Aorta (tissue), 5 donors: ENCODE results near the gene IHH. TPM values are rescaled to one million over a fixed set of nuclear protein-coding genes. Genes with fewer than 3 reads are reported as not detected.
A peak's percentile ranks its signal among the peaks of the same experiment; 100 is the strongest.

Source experiments
- ATAC-seq: fragments of 200-7000 bp; cut with Tn5 transposase; one replicate; pipeline ENCODE4 v1.9.1; 2022; ENCODE audit warnings: moderate library complexity; ENCODE audit not compliant: low FRiP score
- DNase-seq, 2 donors: peaks; one replicate each; pipeline ENCODE4 v3.0.0-alpha.2; 2020
- H3K27ac ChIP-seq, 2 donors: one replicate each; pipeline ENCODE4 v1.5.1; 2013; ENCODE audit warnings: low read length in 2 of 2, mild to moderate bottlenecking in 2 of 2, moderate library complexity in 2 of 2, control low read depth in 1 of 2, inconsistent platforms in 1 of 2, low read depth in 1 of 2
- H3K27me3 ChIP-seq, 2 donors: one replicate each; pipeline ENCODE4 v1.6.1; 2013; ENCODE audit warnings: control low read depth in 1 of 2, low read length in 1 of 2, mild to moderate bottlenecking in 1 of 2, moderate library complexity in 1 of 2; ENCODE audit not compliant: insufficient read depth in 2 of 2, control insufficient read depth in 1 of 2
- H3K36me3 ChIP-seq, 2 donors: one replicate each; pipeline ENCODE4 v1.6.1; 2013; ENCODE audit warnings: control low read depth in 1 of 2, low read length in 1 of 2, mild to moderate bottlenecking in 1 of 2; ENCODE audit not compliant: insufficient read depth in 2 of 2, control insufficient read depth in 1 of 2
- H3K4me1 ChIP-seq, 2 donors: one replicate each; pipeline ENCODE4 v1.6.1; 2013; ENCODE audit warnings: low read length in 2 of 2, control low read depth in 1 of 2, mild to moderate bottlenecking in 1 of 2, moderate library complexity in 1 of 2; ENCODE audit not compliant: insufficient read depth in 2 of 2, control insufficient read depth in 1 of 2
- H3K4me3 ChIP-seq, 2 donors: one replicate each; pipeline ENCODE4 v1.5.1; 2013; ENCODE audit warnings: low read length in 2 of 2, control low read depth in 1 of 2, mild to moderate bottlenecking in 1 of 2
- H3K9me3 ChIP-seq: one replicate; pipeline ENCODE4 v1.6.1; 2013; ENCODE audit warnings: mild to moderate bottlenecking, low read length; ENCODE audit not compliant: control insufficient read depth
- WGBS, 2 donors: extraction: QIAGEN DNeasy Blood & Tissue Kit; methylation state at CpG; one replicate each; pipeline ENCODE4 v1.1.7; 2013; 5-methylcytosine and 5-hydroxymethylcytosine counted together
- intact Hi-C, 2 donors: fragments of 100-400 bp; cut with DNase I; formaldehyde crosslinking; loops; one replicate each; pipeline versions ENCODE4 v1.14.2 to v1.15.0; 2022
- polyA plus RNA-seq, 2 donors: library from polyadenylated mRNA; stranded (reverse); fragments of 200-250 nt; gene quantifications; one replicate each; pipeline ENCODE4 v1.2.3, GENCODE V29; 2013
- total RNA-seq, 2 donors: library from RNA; stranded (reverse); fragmentation: NEBNext Ultra II Directional; extraction: Animal tissue kit (Norgen Biotek cat#: 25700); gene quantifications; one replicate each; pipeline ENCODE4 v1.2.1, GENCODE V29; 2021
- donor health status: healthy with polysubstance abuse.
- donor health status: Bipolar disorder and iron deficiency.
- donor health status: DM: no; HTN: no; CAD: no.
- donor health status: DM: no; HTN: no; CAD: no.
- donor health status: DM: yes; HTN: yes; CAD: no.

The IHH gene
- total and polyA plus RNA-seq, 4 donors, result 0.05 to 2.0 TPM; not detected in 2

DNA sequence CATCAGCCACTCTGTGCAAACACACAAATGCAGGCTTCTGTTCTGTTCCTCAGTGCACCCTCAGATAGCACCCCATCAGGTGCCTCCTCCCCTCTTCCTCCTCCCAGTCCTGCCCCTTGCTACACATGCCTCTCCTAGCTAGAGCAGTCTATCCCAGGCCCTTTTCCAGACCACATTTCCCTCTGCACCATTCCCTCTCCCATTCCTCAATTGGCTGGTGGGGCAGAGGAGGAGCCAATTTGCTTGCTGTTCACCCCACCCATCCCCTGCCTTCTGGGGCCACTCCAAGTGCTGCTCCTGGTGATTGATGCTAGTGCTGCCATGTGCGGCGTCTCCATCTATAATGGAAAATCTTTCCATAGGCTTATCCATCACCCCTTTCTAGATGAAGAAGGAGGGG is 24.8 kb downstream of the IHH start:
- Histone ChIP-seq H3K9me3 (no peaks in the 10 kb centered on the region), H3K27ac (no peak overlapping the region), H3K4me3 (no peak overlapping the region), H3K4me1 (no peaks in the 10 kb centered on the region), H3K27me3 (no peaks in the 10 kb centered on the region), H3K36me3 (no peaks in the 10 kb centered on the region)
- ATAC-seq, result no peak
- DNase-seq, result peak in 1 of 2 donors; percentile 45
- WGBS, 2 donors, result 53 to 71% methylated on average over 2 of the region's 2 CpGs
- intact Hi-C loops, result no loop called here

DNA sequence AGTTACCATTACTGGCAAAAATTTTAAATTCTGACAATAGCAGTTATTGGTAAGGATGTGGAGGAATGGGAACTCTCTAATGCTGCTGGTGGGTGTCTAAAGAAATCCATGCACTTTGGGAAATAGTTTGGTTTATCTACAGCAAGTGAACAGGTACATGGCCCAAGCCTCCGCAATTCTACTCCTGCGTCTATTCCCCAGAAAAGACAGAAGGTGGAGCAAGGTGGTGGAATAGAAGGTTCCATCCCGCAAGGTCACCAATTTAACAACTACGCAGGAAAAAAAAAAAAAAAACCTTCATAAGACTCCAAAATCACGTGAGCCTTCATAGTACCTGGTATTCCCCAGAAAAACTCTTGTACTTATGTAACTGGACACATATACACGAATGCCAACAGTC is 25.9 kb downstream of the IHH start:
- no peak overlapping the region for H3K27ac ChIP-seq
- DNase-seq (no peak), ATAC-seq (no peak)
- no peak overlapping the region for H3K4me3 ChIP-seq
- H3K36me3 ChIP-seq, result no peaks in the 10 kb centered on the region
- no peaks in the 10 kb centered on the region for H3K4me1 ChIP-seq
- intact Hi-C loops, result no loop called here
- no peaks in the 10 kb centered on the region for H3K27me3 ChIP-seq
- H3K9me3 ChIP-seq, result no peaks in the 10 kb centered on the region
- 60 to 66% methylated on average over 6 of the region's 6 CpGs for WGBS, 2 donors

DNA sequence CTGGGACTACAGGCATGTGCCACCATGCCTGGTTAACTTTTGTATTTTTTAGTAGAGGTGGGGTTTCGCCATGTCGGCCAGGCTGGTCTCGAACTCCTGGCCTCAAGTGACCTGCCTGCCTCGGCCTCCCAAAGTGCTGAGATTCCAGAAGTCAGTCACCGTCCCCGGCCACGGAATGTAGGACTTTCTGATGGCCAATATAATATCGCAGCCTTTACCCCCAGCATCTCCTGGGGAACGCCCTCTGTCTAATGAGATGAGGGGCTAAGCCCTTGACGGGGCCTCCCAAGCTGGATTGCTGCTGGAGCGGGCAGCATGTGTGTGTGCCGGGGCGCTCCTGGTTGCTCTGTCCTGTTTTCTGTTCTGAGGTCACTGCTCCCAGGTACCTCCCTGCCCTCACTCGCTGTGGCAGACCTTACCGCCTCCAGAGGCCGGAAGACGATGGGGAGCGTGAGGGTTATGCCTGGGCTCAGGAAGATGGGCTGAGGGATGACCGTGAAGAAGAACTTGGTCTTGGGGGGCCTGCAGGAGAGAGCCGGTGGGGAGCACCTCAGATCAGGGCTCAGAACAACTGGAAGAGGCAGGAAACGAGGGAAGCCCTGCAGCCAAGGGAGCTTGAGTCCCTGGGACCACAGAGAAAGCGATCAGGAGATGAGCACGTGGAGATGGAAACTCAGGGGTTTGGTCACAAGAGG is 28.5 kb downstream of the IHH start:
- 83 to 84% methylated on average over 23 of the region's 23 CpGs for WGBS, 2 donors
- no peaks in the 10 kb centered on the region for H3K9me3 ChIP-seq
- no peak for ATAC-seq
- no peak overlapping the region for H3K27ac ChIP-seq
- no peak overlapping the region for H3K4me3 ChIP-seq
- H3K27me3 ChIP-seq, result no peaks in the 10 kb centered on the region
- DNase-seq, result peak in 1 of 2 donors; percentile 56
- H3K36me3 ChIP-seq, result no peaks in the 10 kb centered on the region
- intact Hi-C loops, result no loop called here
- no peaks in the 10 kb centered on the region for H3K4me1 ChIP-seq

- 83 to 84% methylated on average over 20 to 21 of the region's 21 CpGs for WGBS, 2 donors
- no peaks in the 10 kb centered on the region for H3K27me3 ChIP-seq
Measured at GRCh38 chr2:219031005-219031738, 29.5 kb downstream of the IHH start.

GRCh38 chr2:219030177-219030940 is 30.4 kb downstream of the IHH start:
- intact Hi-C loops, result no loop called here
- Histone ChIP-seq H3K36me3 (no peaks in the 10 kb centered on the region), H3K9me3 (no peaks in the 10 kb centered on the region), H3K27me3 (no peaks in the 10 kb centered on the region), H3K4me1 (no peaks in the 10 kb centered on the region), H3K4me3 (no peak overlapping the region), H3K27ac (no peak overlapping the region)
- WGBS, 2 donors, result 77 to 83% methylated on average over 16 of the region's 16 CpGs
- ATAC-seq (no peak), DNase-seq (peak in 1 of 2 donors; percentile 64)

More at GRCh38 chr2:219031005-219031738, 29.5 kb downstream of the IHH start:
- ATAC-seq (no peak), DNase-seq (peak in 1 of 2 donors; percentile 62)
- no peaks in the 10 kb centered on the region for H3K4me1 ChIP-seq
- intact Hi-C loops, result no loop called here
- no peak overlapping the region for H3K27ac ChIP-seq
- no peaks in the 10 kb centered on the region for H3K9me3 ChIP-seq
- no peak overlapping the region for H3K4me3 ChIP-seq
- H3K36me3 ChIP-seq, result no peaks in the 10 kb centered on the region

DNA sequence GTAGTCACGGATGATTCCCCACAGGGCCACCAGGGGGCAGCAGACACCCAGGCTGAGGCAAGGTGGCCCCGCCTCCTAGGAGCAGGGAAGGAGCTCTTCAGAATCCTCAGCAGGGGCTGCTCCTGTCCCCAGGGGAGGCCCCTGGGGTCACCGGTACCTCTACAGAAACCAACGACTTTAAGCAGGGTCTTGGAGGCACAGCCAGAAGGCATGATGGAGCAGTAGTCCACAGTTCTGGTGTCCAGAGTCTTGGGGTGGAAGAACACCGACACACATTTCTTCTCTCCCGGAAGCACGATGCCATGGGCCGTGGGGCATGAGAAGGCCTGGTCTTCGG is 30.9 kb downstream of the IHH start:
- Histone ChIP-seq H3K36me3 (no peaks in the 10 kb centered on the region), H3K4me1 (no peaks in the 10 kb centered on the region), H3K27me3 (no peaks in the 10 kb centered on the region), H3K4me3 (no peak overlapping the region), H3K9me3 (no peaks in the 10 kb centered on the region), H3K27ac (no peak overlapping the region)
- intact Hi-C loops, result loop anchor here (10.0 kb wide), 1 partner anchor 125 kb away; no protein-coding TSS in a partner anchor
- ATAC-seq (peak; percentile 81), DNase-seq (peak; percentile 83 to 93)
- 33 to 36% methylated on average over 9 of the region's 9 CpGs for whole genome bisulfite sequencing, 2 donors

GRCh38 chr2:219028996-219029828 is 31.5 kb downstream of the IHH start:
- no peak overlapping the region for H3K27ac ChIP-seq
- intact Hi-C loops, result loop anchor here (10.0 kb wide), 1 partner anchor 126 kb away; no protein-coding TSS in a partner anchor
- no peaks in the 10 kb centered on the region for H3K36me3 ChIP-seq
- peak; percentile 2 for ATAC-seq
- no peak overlapping the region for H3K4me3 ChIP-seq
- no peaks in the 10 kb centered on the region for H3K4me1 ChIP-seq
- WGBS, 2 donors, result 76 to 77% methylated on average over 13 of the region's 13 CpGs
- DNase-seq, result peak in 1 of 2 donors; percentile 71
- H3K9me3 ChIP-seq, result no peaks in the 10 kb centered on the region
- H3K27me3 ChIP-seq, result no peaks in the 10 kb centered on the region

- intact Hi-C loops, result loop anchor here (10.0 kb wide), 1 partner anchor 127 kb away; no protein-coding TSS in a partner anchor
- no peaks in the 10 kb centered on the region for H3K9me3 ChIP-seq
- H3K27ac ChIP-seq, result no peak overlapping the region
- ATAC-seq (no peak), DNase-seq (peak in 1 of 2 donors; percentile 46)
- WGBS, 2 donors, result 81 to 82% methylated on average over 5 of the region's 5 CpGs
- H3K27me3 ChIP-seq, result no peaks in the 10 kb centered on the region
- no peaks in the 10 kb centered on the region for H3K36me3 ChIP-seq
- no peaks in the 10 kb centered on the region for H3K4me1 ChIP-seq
- H3K4me3 ChIP-seq, result no peak overlapping the region
Measured at GRCh38 chr2:219028141-219028540, 32.6 kb downstream of the IHH start.
